Stimulated activated CD8-positive, alpha-beta memory T cell treated with anti-CD3 and anti-CD28 coated beads, Interleukin-15, amount 100 ng/mL, for 1 hour (primary cell): ENCODE measurements around the gene CEP41.
"Not testable (repeated sequence)": the region's sequence is repeated elsewhere in the genome, so short reads cannot be mapped to it uniquely, and the experiment has no call there.

Source experiments
- DNase-seq: peaks from one replicate; pipeline ENCODE4 v3.0.0-alpha.2; 2020; ENCODE audit warnings: low read depth

CEP41 gene

DNA sequence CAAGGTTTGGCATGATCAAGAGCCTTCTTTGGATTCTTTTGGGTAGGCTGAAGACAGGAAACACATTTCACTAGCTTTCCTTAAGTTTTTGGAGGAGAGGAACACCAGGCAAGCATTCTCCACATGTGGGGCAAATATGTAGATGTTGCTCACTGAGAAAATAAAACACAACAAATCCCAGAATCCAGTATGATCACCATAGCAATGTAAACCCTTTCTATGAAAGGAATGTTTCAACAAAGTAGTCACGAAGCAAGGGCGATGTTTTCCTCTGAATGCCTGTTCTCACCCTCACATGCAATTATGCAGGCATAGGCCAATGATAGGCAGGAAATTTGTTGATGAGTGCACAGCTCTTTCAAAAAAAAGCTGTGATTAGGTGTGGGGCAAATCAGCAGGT, 20.5 kb upstream of the CEP41 start:
- no peak for DNase-seq

DNA sequence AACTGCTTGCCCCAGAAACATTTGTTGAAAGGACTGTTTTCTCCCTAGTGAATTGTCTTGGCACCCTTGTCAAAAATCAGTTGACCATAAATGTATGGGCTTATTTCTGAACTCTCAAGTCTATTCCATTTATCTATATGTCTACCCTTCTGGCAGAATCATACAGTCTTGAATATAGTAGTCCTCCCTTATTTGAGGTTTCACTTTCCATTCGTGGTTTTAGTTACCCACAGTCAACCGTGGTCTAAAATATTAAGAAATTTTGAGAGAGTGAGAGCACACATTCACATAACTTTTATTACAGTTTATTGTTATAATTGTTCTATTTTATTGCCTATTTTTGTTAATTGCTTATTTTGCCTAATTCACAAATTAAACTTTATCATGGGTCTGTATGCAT, 17.4 kb upstream of the CEP41 start:
- no peak for DNase-seq

DNA sequence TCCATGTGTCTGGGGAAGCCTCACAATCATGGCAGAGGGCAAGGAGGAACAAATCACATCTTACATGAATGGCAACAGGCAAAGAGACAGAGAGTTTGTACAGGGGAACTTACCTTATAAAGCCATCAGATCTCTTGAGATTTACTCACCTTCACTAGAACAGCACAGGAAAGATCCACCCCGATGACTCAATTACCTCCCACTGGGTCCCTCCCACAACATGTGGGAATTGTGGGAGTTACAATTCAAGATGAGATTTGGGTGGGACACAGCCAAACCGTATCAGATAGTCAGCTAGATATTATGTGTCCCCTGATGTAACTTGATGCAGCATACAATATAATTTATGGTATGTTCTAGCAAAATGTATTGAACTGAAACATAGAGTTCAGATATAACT, 14.1 kb upstream of the CEP41 start:
- DNase-seq: no peak

DNA sequence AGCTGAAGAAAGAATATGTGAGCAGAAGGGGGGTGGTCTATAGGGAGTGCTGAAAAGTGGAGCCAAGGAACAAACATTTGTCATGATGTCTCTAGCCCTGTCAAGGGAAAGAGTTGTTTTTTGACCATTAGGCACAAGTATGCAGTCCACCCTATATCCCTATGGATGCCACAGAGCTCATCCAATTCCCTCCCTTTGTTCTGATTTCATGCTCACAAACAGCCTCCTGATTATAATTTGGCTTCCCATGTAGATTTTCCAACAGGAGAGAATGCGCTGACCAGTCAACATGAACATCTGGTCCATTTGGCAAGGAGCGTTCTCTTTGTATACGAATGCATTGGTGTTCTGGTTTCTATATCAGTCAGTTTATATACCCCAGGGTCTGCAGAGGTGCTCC, 12.1 kb upstream of the CEP41 start:
- DNase-seq: no peak

DNA sequence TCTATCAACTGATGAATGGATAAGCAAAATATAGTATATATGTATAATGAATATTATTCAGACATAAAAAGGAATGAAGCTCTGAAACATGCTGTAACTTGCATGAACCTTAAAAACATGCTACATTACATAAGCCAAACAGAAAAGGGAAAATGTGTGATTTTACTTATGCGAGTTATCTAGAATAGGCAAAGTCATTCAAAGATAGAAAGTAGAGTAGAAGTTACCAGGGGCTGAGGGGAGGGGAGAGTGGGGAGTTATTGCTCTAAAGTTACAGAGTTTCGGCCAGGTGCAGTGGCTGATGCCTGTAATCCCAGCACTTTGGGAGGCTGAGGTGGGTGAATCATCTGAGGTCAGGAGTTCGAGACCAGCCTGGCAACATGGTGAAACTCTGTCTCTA, 10.5 kb upstream of the CEP41 start:
- not testable (repeated sequence) for DNase-seq

DNA sequence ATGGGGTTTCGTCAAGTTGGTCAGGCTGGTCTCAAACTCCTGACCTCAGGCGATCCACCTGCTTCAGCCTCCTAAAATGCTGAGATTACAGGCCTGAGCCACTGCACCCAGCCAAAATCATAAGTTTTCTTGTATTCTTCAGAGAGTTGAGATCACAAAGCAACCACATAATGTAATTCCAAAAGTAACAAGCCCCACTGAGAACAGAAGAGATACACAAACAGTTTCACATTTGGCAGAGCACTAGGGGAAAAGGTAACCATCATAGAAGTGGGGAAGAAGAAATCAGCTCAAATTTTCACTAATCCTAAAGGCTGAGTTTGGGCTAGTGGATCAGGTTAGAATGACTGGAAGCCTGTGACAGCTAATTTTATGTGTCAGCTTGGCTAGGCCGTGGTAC, 5.4 kb upstream of the CEP41 start:
- DNase-seq: no peak

DNA sequence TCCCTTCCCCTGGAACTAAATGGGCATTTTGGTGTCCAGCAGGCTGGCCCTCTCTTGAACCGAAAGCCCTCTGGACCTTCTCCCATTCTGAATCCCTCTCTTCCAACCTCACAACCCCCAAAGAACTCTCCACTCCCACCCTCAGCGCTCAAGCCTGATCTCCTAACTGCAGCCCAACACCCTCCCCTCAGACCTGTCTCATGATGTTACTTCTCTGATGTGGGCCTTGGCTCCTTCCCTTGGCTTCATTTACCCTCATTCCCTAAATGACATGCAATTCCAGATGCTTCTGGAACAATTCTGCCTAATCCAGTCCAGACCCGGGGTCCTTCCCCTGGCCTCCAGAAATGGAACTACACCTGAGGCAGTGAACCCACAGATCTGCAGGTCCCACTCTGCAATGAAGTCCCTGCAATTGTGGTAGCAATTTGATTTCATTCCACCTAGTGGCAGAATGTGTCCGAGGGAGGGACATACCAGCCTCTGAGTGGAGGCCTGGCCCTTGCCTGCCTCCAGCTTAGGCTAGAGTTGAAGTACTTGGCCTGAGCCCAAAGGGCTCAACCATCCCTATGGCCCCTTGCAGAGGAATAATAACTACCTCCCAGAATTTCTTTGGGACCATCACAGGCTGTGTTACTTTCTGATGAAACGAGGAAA, 4.1 kb upstream of the CEP41 start:
- DNase-seq: no peak

DNA sequence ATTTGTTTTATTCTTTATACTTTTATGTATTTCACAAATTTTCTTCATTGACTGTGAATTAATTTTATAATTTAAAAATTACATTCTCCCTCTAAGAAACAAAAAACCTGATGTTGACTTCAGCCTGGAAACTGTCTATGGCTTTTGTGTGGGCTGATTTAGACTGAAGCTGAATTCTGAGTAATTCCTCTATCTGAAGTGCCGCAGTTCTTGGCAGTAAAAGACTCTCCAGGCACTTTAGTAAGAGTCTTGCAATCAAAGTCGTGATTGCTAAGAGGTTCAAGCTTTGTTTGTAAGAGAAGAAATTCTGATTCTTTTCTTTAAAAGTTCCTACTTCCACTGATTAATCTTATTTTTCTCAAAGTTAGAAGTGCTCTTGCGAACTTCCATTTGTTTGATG, 3.4 kb upstream of the CEP41 start:
- DNase-seq: no peak

DNA sequence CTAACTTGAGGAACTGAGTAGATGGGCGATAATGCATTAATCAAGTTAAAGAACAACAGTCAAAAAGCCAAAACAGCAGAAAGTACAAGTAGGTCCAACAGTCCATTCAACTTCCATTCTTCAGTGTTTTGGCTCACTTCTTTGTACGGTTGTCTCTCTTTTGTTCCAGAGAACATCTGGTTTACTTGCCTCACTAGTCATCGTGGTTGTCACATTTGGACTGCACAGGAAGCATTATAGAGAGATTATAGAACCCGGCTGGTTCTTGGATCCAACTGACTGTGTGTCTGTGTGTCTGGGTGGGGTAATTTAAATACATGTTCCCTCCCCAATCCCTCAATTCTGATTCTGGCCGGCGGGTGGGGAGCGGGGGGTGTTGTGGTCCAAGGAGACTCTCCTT, 1.8 kb upstream of the CEP41 start:
- no peak for DNase-seq

DNA sequence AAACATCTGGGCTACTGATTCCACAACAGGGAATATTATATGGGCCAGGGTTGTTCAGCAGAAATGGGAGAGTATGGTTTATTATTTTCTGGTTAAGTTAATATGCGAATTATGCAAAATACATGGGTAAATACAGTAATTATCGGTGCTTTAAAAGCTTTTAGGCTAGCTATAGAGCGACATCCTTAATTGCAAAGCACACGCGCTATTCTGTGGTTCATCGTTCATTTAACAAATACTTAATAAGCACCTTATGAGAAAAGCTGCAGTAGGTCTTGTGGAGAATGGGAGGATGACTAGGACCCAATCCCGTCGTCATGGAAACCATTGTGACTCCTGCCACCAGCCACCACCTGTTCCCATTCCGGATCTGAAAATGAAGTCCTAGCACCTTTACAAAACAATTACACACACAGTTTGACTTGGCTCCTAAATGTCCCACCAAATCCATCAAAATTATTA, 623 bp upstream of the CEP41 start:
- no peak for DNase-seq

DNA sequence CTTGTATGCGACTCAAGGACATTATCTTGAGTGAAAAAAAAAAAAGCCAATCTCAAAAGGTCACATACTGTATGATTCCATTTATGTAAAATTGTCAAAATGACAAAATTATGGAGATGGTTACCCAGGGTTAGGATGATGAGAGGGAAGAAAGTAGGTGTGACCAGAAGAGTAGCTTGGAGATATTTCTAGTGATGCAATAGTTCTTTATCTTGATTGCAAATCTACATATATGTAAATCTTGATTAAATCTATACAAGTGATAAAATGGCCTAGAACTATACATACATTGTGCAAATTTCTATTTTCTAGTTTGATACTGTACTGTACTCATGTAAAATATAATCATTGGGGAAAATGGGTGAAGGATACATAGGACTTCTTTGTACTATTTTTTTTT, 4.6 kb downstream of the CEP41 start:
- no peak for DNase-seq

DNA sequence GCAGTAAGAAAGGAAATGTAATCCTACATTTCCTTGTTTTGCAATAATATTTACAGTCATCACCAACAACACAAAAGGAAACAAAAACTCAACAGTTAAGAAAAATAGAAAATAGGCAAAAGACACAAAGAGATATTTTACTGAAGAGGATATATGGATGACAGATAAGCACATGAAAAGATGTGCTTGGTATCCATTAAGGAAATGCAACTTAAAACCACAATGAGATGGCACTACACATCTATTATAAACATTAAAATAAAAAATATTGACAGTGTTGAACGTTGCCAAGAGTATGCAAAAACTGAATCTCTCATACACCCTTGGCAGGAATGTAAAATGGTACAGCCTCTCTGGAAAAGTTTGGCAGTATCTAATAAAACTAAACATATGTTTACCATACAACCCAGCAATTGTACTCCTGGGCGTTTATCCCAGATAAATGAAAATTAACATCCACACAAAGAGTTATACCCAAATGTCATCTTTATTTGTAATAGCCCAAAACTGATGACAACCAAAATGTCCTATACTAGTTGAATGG, 5.4 kb downstream of the CEP41 start:
- DNase-seq: no peak

DNA sequence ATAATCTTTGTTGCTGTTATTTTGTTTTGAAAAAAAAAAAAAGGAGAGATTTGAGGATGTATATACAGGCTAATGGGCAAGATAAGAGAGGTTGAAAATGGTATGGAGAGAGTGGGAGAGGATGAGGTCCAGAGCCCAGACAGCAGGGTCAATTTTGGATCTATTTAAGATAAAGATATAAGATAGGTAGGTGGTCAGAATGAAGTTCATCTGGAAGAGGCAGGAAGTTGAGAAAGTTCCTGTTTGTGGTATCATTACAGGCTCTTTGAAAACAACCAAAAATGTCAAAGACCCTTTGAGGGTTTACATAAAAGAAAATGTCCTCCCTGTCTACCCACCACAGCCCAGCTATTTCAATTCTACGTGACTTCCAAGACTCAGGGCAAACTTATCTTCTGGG, 7.5 kb downstream of the CEP41 start:
- no peak for DNase-seq

DNA sequence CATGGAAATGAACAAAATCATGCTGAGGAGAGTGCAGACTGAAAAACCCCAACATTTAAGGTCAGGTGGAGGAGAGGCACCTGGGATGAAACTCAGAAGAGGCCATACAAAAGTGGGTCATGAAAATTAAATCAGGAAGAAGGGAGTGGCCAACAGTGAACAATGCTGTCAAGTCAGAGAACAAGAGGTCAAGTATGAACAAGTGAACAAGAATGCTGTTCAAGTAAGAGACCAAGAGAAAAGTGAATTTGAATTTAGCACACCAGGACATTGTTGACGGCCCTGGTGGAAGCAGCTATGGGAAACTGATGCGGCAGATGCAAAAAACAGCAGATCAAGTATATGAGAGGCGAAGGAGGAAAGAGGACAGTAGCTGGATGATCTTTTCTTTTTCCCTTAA, 7.9 kb downstream of the CEP41 start:
- no peak for DNase-seq

DNA sequence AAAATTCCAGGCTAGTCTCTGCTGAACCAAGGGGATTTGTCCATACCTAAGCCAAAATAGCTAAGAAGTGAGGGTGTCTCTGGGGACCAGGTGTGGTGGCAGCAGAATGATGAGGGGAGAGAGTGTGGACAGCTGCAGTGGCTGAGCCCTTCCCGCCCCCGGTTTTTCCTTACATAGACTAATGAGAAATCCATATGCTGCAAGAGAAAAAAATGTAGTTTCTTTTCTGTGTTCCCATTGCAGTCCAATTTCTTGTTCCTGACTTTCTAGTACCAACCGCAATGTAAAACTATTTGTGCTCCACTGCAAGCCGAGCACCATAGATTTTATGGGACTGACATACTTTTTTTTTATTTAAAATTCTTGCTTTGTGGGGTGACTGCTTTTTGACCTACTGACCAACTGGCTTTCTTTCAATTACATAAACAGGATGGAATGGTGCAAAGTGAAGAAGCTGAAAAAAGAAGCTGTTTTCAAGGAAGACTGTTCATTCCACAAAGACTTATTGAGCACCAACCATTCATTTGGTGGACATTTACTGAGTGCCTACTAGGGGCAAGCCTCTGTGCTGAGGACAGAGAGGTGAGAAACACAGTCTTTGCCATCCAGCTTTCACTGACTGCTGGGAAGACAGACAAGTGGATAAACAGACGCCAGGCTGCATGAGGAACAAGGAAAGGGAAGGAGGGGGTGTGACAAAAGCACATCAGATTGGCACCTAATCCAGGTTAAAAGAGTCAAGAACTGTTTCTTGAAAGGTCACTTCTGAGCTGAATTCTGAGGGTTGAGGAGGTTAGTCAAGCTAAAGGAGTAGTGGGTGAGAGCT, 9.8 kb downstream of the CEP41 start:
- no peak for DNase-seq

DNA sequence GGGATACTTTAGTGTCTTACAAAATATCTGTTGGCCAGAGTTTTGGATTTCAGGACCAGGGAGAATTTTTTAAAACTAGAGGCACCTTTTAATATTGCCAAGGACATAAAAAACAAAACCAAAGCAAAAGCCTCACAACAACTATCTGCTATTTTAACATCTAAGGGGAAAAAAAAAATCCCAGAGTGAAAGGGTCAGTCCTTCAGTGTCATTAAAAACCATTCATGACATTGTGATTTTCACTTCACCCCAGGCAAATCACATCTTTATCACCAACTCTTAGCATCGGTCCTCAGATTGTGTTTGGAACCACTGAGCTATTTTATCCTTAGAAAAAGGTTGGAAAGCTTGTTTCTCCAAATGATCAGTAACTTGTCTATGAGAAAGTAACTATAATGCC, 10.7 kb downstream of the CEP41 start:
- DNase-seq: no peak

DNA sequence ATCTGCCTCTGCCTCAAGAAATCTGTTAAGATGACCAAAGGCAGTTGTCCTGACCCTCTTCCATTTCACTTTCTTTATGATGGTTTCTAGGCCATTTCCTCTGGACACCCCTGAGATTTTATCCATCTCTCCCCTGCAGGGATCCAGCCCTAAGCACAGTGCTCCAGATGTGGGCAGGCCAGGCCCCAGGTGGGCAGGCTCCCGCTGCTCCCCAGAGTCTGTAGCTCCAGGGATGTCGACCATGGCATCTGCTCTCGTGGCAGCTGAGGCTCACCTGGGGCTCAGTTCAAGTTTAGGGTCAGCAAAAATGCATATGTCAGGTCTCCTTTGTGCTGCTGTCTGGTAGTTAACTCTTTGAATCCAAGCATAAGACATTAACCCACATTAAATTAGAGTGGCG, 11.8 kb downstream of the CEP41 start:
- DNase-seq: no peak

DNA sequence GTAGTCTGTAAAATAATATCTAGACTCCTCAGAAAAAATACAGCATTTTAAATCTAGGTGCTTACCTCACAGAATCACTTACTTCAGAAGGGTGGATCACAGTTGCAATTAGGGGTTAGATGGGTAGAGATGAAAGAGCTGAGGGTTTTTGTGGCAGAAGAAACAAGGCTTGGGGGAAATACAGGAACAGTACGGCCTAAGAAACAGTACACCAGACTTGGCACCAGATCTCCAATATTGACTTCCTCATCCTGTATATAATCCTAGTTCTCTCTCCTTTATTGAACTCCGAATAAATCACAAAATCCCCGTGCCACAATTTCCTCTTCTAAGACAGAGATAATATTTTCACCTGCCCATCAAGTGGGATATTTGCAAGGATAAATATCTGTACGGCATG, 14.3 kb downstream of the CEP41 start:
- no peak for DNase-seq

DNA sequence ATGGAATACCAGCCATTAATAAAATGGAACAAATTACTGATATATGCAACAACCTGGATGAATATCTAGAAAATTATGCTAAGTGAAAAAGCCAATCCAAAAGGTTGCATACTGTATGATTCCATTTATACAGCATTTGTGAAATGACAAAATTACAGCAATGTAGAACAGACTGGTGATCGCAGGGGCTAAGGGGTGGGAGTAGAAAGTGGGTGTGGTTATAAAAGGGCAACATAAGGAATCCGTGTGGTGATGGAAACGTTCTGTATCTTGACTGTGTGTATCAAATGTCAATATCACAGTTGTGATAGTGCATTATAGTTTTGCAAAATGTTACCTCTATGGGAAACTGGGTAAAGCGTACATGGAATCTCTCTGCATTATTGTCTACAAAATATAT, 15.0 kb downstream of the CEP41 start:
- no peak for DNase-seq

DNA sequence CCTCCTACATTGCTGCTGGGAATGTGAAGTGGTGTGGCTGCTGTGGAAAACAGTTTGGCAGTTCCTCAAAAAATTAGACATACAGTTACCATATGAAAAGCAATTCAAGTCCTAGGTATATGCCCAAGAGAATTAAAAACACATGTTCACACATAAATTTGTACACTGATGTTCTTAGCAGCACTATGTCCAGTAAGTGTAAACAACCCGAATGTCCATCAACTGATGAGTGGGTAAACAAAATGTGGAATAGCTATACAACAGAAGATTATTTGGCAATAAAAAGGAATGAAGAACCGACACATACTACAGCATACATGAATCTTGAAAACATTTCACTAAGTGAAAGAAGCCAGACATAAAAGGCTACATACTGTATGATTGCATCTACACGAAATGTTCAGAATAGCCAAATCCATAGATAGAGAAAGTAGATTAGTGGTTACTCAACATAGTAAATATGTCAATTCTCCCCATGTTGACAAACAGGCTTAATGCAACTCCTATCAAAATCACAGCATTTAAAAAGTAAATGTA, 17.2 kb downstream of the CEP41 start:
- DNase-seq: no peak

DNA sequence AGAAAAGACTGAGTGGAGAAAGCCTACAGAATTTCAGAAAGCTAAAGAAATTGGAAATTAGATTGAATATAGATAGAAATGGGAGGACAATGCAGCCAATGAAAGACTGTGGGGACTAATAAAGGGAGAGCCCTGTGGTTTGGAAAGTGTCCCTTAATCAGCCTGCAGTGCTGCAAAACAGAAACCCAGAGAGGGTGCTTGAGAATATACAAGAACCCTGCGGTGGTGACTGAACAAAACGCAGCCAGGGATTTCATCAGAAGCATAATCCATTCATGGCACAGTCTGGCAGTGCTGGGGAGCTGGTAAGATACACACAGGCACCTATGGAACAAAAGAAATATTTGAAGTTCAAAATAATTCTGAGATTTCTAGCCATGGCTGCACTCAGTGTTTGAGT, 19.1 kb downstream of the CEP41 start:
- DNase-seq: no peak

DNA sequence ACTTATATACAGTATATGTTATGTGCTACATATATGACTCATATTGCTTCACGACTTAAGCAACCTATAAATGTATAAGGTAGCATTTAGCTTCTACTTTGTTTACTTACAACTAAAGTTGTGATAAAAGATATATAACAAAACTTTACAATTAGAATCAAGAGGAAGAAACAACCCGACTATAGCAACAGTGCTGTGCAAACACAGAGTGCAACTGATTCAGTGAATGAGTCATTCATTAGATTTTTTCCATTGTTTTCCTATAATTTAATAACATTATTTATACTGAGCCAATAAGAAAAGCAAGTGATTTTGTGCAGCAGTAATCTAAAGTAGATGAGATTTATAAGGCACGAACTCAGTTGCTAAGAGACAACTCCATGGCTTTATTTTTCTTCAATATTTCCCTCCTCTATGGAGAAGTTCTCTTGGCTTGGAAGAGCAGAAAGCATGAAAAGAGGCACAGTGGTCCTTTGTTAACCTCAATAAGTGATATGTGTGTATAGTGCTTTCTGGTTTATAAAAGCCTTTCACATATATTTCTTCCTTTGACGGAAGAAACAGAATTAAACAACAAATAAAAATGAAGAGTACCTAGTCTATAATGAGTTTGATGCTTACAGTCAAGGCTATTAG, 19.8 kb downstream of the CEP41 start:
- DNase-seq: no peak

DNA sequence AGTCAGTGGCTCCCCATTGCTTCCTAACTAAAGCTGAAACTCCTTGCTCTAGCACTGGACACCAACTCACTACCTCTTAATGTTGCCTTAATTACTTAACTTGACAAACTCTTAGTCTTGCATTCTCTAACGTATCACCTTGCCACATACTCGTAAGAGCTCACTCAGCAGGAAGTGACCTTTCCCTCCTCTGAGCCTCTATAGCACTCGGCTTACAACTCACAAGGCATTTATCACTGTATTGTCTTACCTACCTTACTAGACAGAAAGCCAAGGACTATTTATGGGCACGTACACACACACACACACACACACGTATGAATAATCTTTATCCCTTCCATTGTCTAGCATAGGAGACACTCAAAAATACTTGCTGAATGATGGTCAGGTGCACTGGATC, 21.2 kb downstream of the CEP41 start:
- DNase-seq: no peak
